ENCODE data around the gene XPNPEP3.
A peak's percentile ranks its signal among the peaks of the same experiment; 100 is the strongest.
"Not testable (repeated sequence)": the region's sequence is repeated elsewhere in the genome, so short reads cannot be mapped to it uniquely, and the experiment has no call there.

Gene XPNPEP3

GRCh38 chr22:40862537-40862936 is 5.6 kb downstream of the XPNPEP3 start:
- FAIRE-seq, result no peak
- no peak for TF ChIP-seq POLR2A (IDR thresholded peaks at IDR 0.05; ENCODE audit: low read depth, low read length)
- no peak for TF ChIP-seq POLR2AphosphoS5 (IDR thresholded peaks at IDR 0.05; ENCODE audit: low read depth, low read length)
- TF ChIP-seq TAF1 (IDR thresholded peaks at IDR 0.05; ENCODE audit: borderline replicate concordance, low read depth, low read length), result no peak

GRCh38 chr22:40867109-40867508 is 10.2 kb downstream of the XPNPEP3 start:
- FAIRE-seq (no peak), DNase-seq (ENCODE audit: insufficient read length) (no peak)
- TF ChIP-seq TAF1 (IDR thresholded peaks at IDR 0.05; ENCODE audit: borderline replicate concordance, low read depth, low read length) (no peak), POLR2AphosphoS5 (IDR thresholded peaks at IDR 0.05; ENCODE audit: low read depth, low read length) (no peak), POLR2A (IDR thresholded peaks at IDR 0.05; ENCODE audit: low read depth, low read length) (no peak)

More at GRCh38 chr22:40862537-40862936, 5.6 kb downstream of the XPNPEP3 start:
- DNase-seq (ENCODE audit: insufficient read length), result no peak

- not testable (repeated sequence) for DNase-seq (ENCODE audit: insufficient read length); FAIRE-seq
Measured at GRCh38 chr22:40868379-40868778, 11.4 kb downstream of the XPNPEP3 start.

GRCh38 chr22:40874016-40874415 is 17.1 kb downstream of the XPNPEP3 start:
- no peak for DNase-seq (ENCODE audit: insufficient read length)
- FAIRE-seq, result no peak
- TF ChIP-seq POLR2AphosphoS5 (IDR thresholded peaks at IDR 0.05; ENCODE audit: low read depth, low read length), result no peak
- no peak for TF ChIP-seq TAF1 (IDR thresholded peaks at IDR 0.05; ENCODE audit: borderline replicate concordance, low read depth, low read length)
- no peak for TF ChIP-seq POLR2A (IDR thresholded peaks at IDR 0.05; ENCODE audit: low read depth, low read length)

- DNase-seq (ENCODE audit: insufficient read length) (no peak), FAIRE-seq (no peak)
- TF ChIP-seq TAF1 (IDR thresholded peaks at IDR 0.05; ENCODE audit: borderline replicate concordance, low read depth, low read length) (no peak), POLR2AphosphoS5 (IDR thresholded peaks at IDR 0.05; ENCODE audit: low read depth, low read length) (no peak), POLR2A (IDR thresholded peaks at IDR 0.05; ENCODE audit: low read depth, low read length) (no peak)
Measured at GRCh38 chr22:40875111-40875510, 18.2 kb downstream of the XPNPEP3 start.

- TF ChIP-seq POLR2A (IDR thresholded peaks at IDR 0.05; ENCODE audit: low read depth, low read length) (no peak), POLR2AphosphoS5 (IDR thresholded peaks at IDR 0.05; ENCODE audit: low read depth, low read length) (no peak), TAF1 (IDR thresholded peaks at IDR 0.05; ENCODE audit: borderline replicate concordance, low read depth, low read length) (no peak)
- no peak for FAIRE-seq
- DNase-seq (ENCODE audit: insufficient read length), result no peak
Measured at GRCh38 chr22:40876907-40877306, 20.0 kb downstream of the XPNPEP3 start.

- TF ChIP-seq POLR2A (IDR thresholded peaks at IDR 0.05; ENCODE audit: low read depth, low read length) (no peak), TAF1 (IDR thresholded peaks at IDR 0.05; ENCODE audit: borderline replicate concordance, low read depth, low read length) (no peak), POLR2AphosphoS5 (IDR thresholded peaks at IDR 0.05; ENCODE audit: low read depth, low read length) (no peak)
- FAIRE-seq (no peak), DNase-seq (ENCODE audit: insufficient read length) (no peak)
Measured at GRCh38 chr22:40877488-40877887, 20.5 kb downstream of the XPNPEP3 start.

- FAIRE-seq, result no peak
- TF ChIP-seq POLR2AphosphoS5 (IDR thresholded peaks at IDR 0.05; ENCODE audit: low read depth, low read length) (no peak), POLR2A (IDR thresholded peaks at IDR 0.05; ENCODE audit: low read depth, low read length) (no peak), TAF1 (IDR thresholded peaks at IDR 0.05; ENCODE audit: borderline replicate concordance, low read depth, low read length) (no peak)
- DNase-seq (ENCODE audit: insufficient read length), result no peak
Measured at GRCh38 chr22:40878922-40879321, 22.0 kb downstream of the XPNPEP3 start.

- FAIRE-seq, result no peak
- TF ChIP-seq TAF1 (IDR thresholded peaks at IDR 0.05; ENCODE audit: borderline replicate concordance, low read depth, low read length) (no peak), POLR2AphosphoS5 (IDR thresholded peaks at IDR 0.05; ENCODE audit: low read depth, low read length) (no peak), POLR2A (IDR thresholded peaks at IDR 0.05; ENCODE audit: low read depth, low read length) (no peak)
- DNase-seq (ENCODE audit: insufficient read length), result no peak
Measured at GRCh38 chr22:40889116-40889515, 32.2 kb downstream of the XPNPEP3 start.

- no peak for TF ChIP-seq POLR2A (IDR thresholded peaks at IDR 0.05; ENCODE audit: low read depth, low read length)
- no peak for TF ChIP-seq TAF1 (IDR thresholded peaks at IDR 0.05; ENCODE audit: borderline replicate concordance, low read depth, low read length)
- no peak for TF ChIP-seq POLR2AphosphoS5 (IDR thresholded peaks at IDR 0.05; ENCODE audit: low read depth, low read length)
- no peak for FAIRE-seq
- DNase-seq (ENCODE audit: insufficient read length), result no peak
Measured at GRCh38 chr22:40890881-40891280, 33.9 kb downstream of the XPNPEP3 start.

- DNase-seq (ENCODE audit: insufficient read length) (no peak), FAIRE-seq (no peak)
- no peak for TF ChIP-seq TAF1 (IDR thresholded peaks at IDR 0.05; ENCODE audit: borderline replicate concordance, low read depth, low read length)
- no peak for TF ChIP-seq POLR2AphosphoS5 (IDR thresholded peaks at IDR 0.05; ENCODE audit: low read depth, low read length)
- TF ChIP-seq POLR2A (IDR thresholded peaks at IDR 0.05; ENCODE audit: low read depth, low read length), result no peak
Measured at GRCh38 chr22:40894417-40894816, 37.5 kb downstream of the XPNPEP3 start.

GRCh38 chr22:40898850-40899357 is 42.0 kb downstream of the XPNPEP3 start:
- FAIRE-seq, result peak; percentile 92
- peak; percentile 18 for DNase-seq (ENCODE audit: insufficient read length)
- TF ChIP-seq POLR2A (IDR thresholded peaks at IDR 0.05; ENCODE audit: low read depth, low read length) (no peak), TAF1 (IDR thresholded peaks at IDR 0.05; ENCODE audit: borderline replicate concordance, low read depth, low read length) (no peak), POLR2AphosphoS5 (IDR thresholded peaks at IDR 0.05; ENCODE audit: low read depth, low read length) (no peak)

GRCh38 chr22:40904101-40904500 is 47.2 kb downstream of the XPNPEP3 start:
- DNase-seq (ENCODE audit: insufficient read length) (no peak), FAIRE-seq (no peak)
- TF ChIP-seq POLR2A (IDR thresholded peaks at IDR 0.05; ENCODE audit: low read depth, low read length) (no peak), TAF1 (IDR thresholded peaks at IDR 0.05; ENCODE audit: borderline replicate concordance, low read depth, low read length) (no peak), POLR2AphosphoS5 (IDR thresholded peaks at IDR 0.05; ENCODE audit: low read depth, low read length) (no peak)
